ENCODE data around the gene PIK3CD. TPM values are rescaled to one million over a fixed set of nuclear protein-coding genes. Genes with fewer than 3 reads are reported as not detected.

PIK3CD gene
- total and polyA plus RNA-seq, 2 experiments from 2014 or later = 6.6 to 32.1 TPM

- TF ChIP-seq ETS1 (IDR thresholded peaks at IDR 0.05) (no peak), ZNF331 (CRISPR knock-in tag; IDR thresholded peaks at IDR 0.05; ENCODE audit: low read depth) (no peak)
Measured at GRCh38 chr1:9659328-9659727, 7.8 kb downstream of the PIK3CD start (continued).

- no peak overlapping the region for H3K4me3 Mint-ChIP-seq
- Histone ChIP-seq H3K79me2 (replicated peaks; ENCODE audit: insufficient read depth) (no peaks in the 10 kb centered on the region), H3K4me1 (ENCODE audit: insufficient read depth) (no peaks in the 10 kb centered on the region), H3K9me2 (ENCODE audit: insufficient read depth) (no peaks in the 10 kb centered on the region), H3K36me3 (ENCODE audit: insufficient read depth) (no peaks in the 10 kb centered on the region), H3K4me2 (no peak overlapping the region), H3K27me3 (ENCODE audit: insufficient read depth) (no peaks in the 10 kb centered on the region), H3K27ac (ENCODE audit: low read depth) (no peak overlapping the region), H3F3A (replicated peaks; ENCODE audit: low read depth) (no peaks in the 10 kb centered on the region), H3K4me3 (no peak overlapping the region), H4K20me1 (replicated peaks; ENCODE audit: insufficient read depth) (no peaks in the 10 kb centered on the region), H2AFZ (no peak overlapping the region)
- no peaks in the 10 kb centered on the region for H3K4me1 Mint-ChIP-seq
- H3K9me3 Mint-ChIP-seq = no peaks in the 10 kb centered on the region
- peaks cover 17% of the 10 kb centered on the region for H3K27me3 Mint-ChIP-seq (ENCODE audit: insufficient read depth, low read depth, poor library complexity)
- H3K27ac Mint-ChIP-seq = no peak overlapping the region
- ATAC-seq (no peak), DNase-seq (ENCODE audit: low spot score) (no peak)
- TF ChIP-seq JUNB (IDR thresholded peaks at IDR 0.05; ENCODE audit: unreplicated experiment) (no peak), CREB1 (CRISPR knock-in tag; IDR thresholded peaks at IDR 0.05; ENCODE audit: low read depth) (no peak), CTCF (conservative IDR thresholded peaks at IDR 0.05; ENCODE audit: low read depth in 2 of 2) (no peak), STAT1 (IDR thresholded peaks at IDR 0.05; ENCODE audit: unreplicated experiment) (no peak), ZNF331 (CRISPR knock-in tag; IDR thresholded peaks at IDR 0.05; ENCODE audit: low read depth) (no peak), EZH2 (IDR thresholded peaks at IDR 0.05; ENCODE audit: low read depth, unreplicated experiment) (no peak)
- no peaks in the 10 kb centered on the region for H3K36me3 Mint-ChIP-seq (ENCODE audit: low read depth)
Measured at GRCh38 chr1:9663257-9663656, 11.7 kb downstream of the PIK3CD start.

- Mint-ChIP-seq H3K4me3 (no peak overlapping the region), H3K36me3 (ENCODE audit: low read depth) (no peaks in the 10 kb centered on the region), H3K9me3 (no peaks in the 10 kb centered on the region), H3K27me3 (ENCODE audit: insufficient read depth, low read depth, poor library complexity) (peaks cover 18% of the 10 kb centered on the region), H3K27ac (no peak overlapping the region), H3K4me1 (no peaks in the 10 kb centered on the region)
- TF ChIP-seq CREB1 (CRISPR knock-in tag; IDR thresholded peaks at IDR 0.05; ENCODE audit: low read depth) = no peak
- TF ChIP-seq REST (IDR thresholded peaks at IDR 0.05; ENCODE audit: unreplicated experiment) = no peak
- no peak for TF ChIP-seq EZH2 (IDR thresholded peaks at IDR 0.05; ENCODE audit: low read depth, unreplicated experiment)
- no peak for TF ChIP-seq CTCF (conservative IDR thresholded peaks at IDR 0.05; ENCODE audit: low read depth in 2 of 2)
- ATAC-seq (no peak), DNase-seq (ENCODE audit: low spot score) (no peak)
- Histone ChIP-seq H3K79me2 (replicated peaks; ENCODE audit: insufficient read depth) (no peaks in the 10 kb centered on the region), H4K20me1 (replicated peaks; ENCODE audit: insufficient read depth) (no peaks in the 10 kb centered on the region), H2AFZ (no peak overlapping the region), H3K4me1 (ENCODE audit: insufficient read depth) (no peaks in the 10 kb centered on the region), H3K4me2 (no peak overlapping the region), H3K36me3 (ENCODE audit: insufficient read depth) (no peaks in the 10 kb centered on the region), H3K4me3 (no peak overlapping the region), H3K27ac (ENCODE audit: low read depth) (no peak overlapping the region), H3K27me3 (ENCODE audit: insufficient read depth) (no peaks in the 10 kb centered on the region), H3F3A (replicated peaks; ENCODE audit: low read depth) (no peaks in the 10 kb centered on the region), H3K9me2 (ENCODE audit: insufficient read depth) (no peaks in the 10 kb centered on the region)
Measured at GRCh38 chr1:9665193-9665592, 13.7 kb downstream of the PIK3CD start.
